HEK293 (cell line): ENCODE measurements around the gene REEP5.

Source experiments
- CTCF ChIA-PET: fragments of 350-600 bp; formaldehyde crosslinking; extraction: SDS; loops from one replicate; lab custom pipeline; 2021; ENCODE audit warnings: antibody characterized with exemption; lab: Yijun Ruan, JAX
- POLR2A ChIA-PET: fragments of 300-600 bp; formaldehyde crosslinking; extraction: SDS; loops from one replicate; lab custom pipeline; 2020; ENCODE audit warnings: antibody characterized with exemption, inconsistent platforms; lab: Yijun Ruan, JAX
- H3K27ac ChIP-seq: fragments of 200-500 bp; sonication (Bioruptor generic); 2 replicates; pipeline ENCODE4 v1.5.1; 2014; ENCODE audit warnings: low read depth, low read length, control low read depth, inconsistent platforms; ENCODE audit errors: extremely low read depth
- H3K36me3 ChIP-seq, 2 experiments: fragments of 200-500 bp in 1 of 2; sonication (Bioruptor generic) in 1 of 2; 1 replicate in 1 of 2; 2 replicates in 1 of 2; pipeline ENCODE4 v1.5.1; 2014 to 2017; ENCODE audit warnings: inconsistent platforms in 2 of 2, low read length in 2 of 2; ENCODE audit not compliant: control insufficient read depth in 2 of 2, insufficient read depth in 1 of 2
- H3K4me1 ChIP-seq: fragments of 200-500 bp; sonication (Bioruptor generic); 2 replicates; pipeline ENCODE4 v1.5.1; 2014; ENCODE audit warnings: mild to moderate bottlenecking, low read length, inconsistent platforms; ENCODE audit not compliant: control insufficient read depth, insufficient read depth
- H3K4me3 ChIP-seq: 2 replicates; pipeline ENCODE4 v1.5.1; 2011; ENCODE audit warnings: low read depth, mild to moderate bottlenecking, control low read depth, low read length, moderate library complexity
- H3K9me3 ChIP-seq: fragments of 200-500 bp; sonication (Bioruptor generic); 2 replicates; pipeline ENCODE4 v1.5.1; 2014; ENCODE audit warnings: low read depth, low read length, inconsistent platforms; ENCODE audit not compliant: control insufficient read depth, insufficient read depth
- EGR2 ChIP-seq: fragments of 450-650 bp; formaldehyde crosslinking; IDR thresholded peaks from 2 replicates; pipeline ENCODE4 v1.5.1; 2016; ENCODE audit warnings: low read depth, missing biosample characterization, missing genetic modification characterization
- PATZ1 ChIP-seq: fragments of 450-650 bp; formaldehyde crosslinking; IDR thresholded peaks from 2 replicates; pipeline ENCODE4 v1.5.1; 2016; ENCODE audit warnings: missing biosample characterization, missing genetic modification characterization
- REST ChIP-seq: fragments of 450-650 bp; formaldehyde crosslinking; IDR thresholded peaks from 2 replicates; pipeline ENCODE4 v1.5.1; 2016; ENCODE audit warnings: missing biosample characterization, missing genetic modification characterization
- SETDB1 ChIP-seq: IDR thresholded peaks from one replicate; pipeline ENCODE4 v1.6.1; 2017; ENCODE audit warnings: mild to moderate bottlenecking, low read length, moderate library complexity, mixed read lengths; ENCODE audit not compliant: insufficient read length
- SP2 ChIP-seq: fragments of 450-650 bp; formaldehyde crosslinking; IDR thresholded peaks from 2 replicates; pipeline ENCODE4 v1.5.1; 2016; ENCODE audit warnings: missing biosample characterization, missing genetic modification characterization
- TRIM28 ChIP-seq: IDR thresholded peaks from 2 replicates; pipeline ENCODE4 v1.6.1; 2011; ENCODE audit warnings: low read length, control low read depth, borderline replicate concordance
- ZBTB17 ChIP-seq: fragments of 450-650 bp; formaldehyde crosslinking; IDR thresholded peaks from 2 replicates; pipeline ENCODE4 v1.5.1; 2016; ENCODE audit warnings: missing biosample characterization, missing genetic modification characterization
- ZBTB6 ChIP-seq: fragments of 450-650 bp; formaldehyde crosslinking; IDR thresholded peaks from 2 replicates; pipeline ENCODE4 v1.5.1; 2017; ENCODE audit warnings: missing biosample characterization, missing genetic modification characterization
- ZNF133 ChIP-seq: fragments of 450-650 bp; formaldehyde crosslinking; IDR thresholded peaks from 2 replicates; pipeline ENCODE4 v1.5.1; 2016; ENCODE audit warnings: missing biosample characterization, missing genetic modification characterization
- ZNF138 ChIP-seq: fragments of 450-650 bp; formaldehyde crosslinking; IDR thresholded peaks from 2 replicates; pipeline ENCODE4 v1.5.1; 2016; ENCODE audit warnings: missing biosample characterization, missing genetic modification characterization, borderline replicate concordance
- ZNF221 ChIP-seq: fragments of 450-650 bp; formaldehyde crosslinking; IDR thresholded peaks from 2 replicates; pipeline ENCODE4 v1.5.1; 2017; ENCODE audit warnings: missing biosample characterization, missing genetic modification characterization, borderline replicate concordance
- ZNF335 ChIP-seq: fragments of 450-650 bp; formaldehyde crosslinking; conservative IDR thresholded peaks from 2 replicates; pipeline ENCODE4 v1.5.1; 2016; ENCODE audit warnings: missing biosample characterization, missing genetic modification characterization
- ZNF37A ChIP-seq: fragments of 450-650 bp; IDR thresholded peaks from 2 replicates; pipeline ENCODE4 v1.5.1; 2018; ENCODE audit warnings: missing biosample characterization, missing genetic modification characterization
- ZNF391 ChIP-seq: fragments of 450-650 bp; formaldehyde crosslinking; IDR thresholded peaks from 2 replicates; pipeline ENCODE4 v1.5.1; 2016; ENCODE audit warnings: low read depth, missing biosample characterization, missing genetic modification characterization, borderline replicate concordance
- ZNF394 ChIP-seq: fragments of 450-650 bp; formaldehyde crosslinking; IDR thresholded peaks from 2 replicates; pipeline ENCODE4 v1.5.1; 2016; ENCODE audit warnings: missing biosample characterization, missing genetic modification characterization, mild to moderate bottlenecking, moderate library complexity, borderline replicate concordance
- ZNF48 ChIP-seq: fragments of 450-650 bp; formaldehyde crosslinking; IDR thresholded peaks from 2 replicates; pipeline ENCODE4 v1.5.1; 2016; ENCODE audit warnings: missing biosample characterization, missing genetic modification characterization
- ZNF501 ChIP-seq: fragments of 450-650 bp; formaldehyde crosslinking; IDR thresholded peaks from 2 replicates; pipeline ENCODE4 v1.5.1; 2016; ENCODE audit warnings: missing biosample characterization, missing genetic modification characterization
- ZNF521 ChIP-seq: fragments of 450-650 bp; formaldehyde crosslinking; IDR thresholded peaks from 2 replicates; pipeline ENCODE4 v1.5.1; 2017; ENCODE audit warnings: missing biosample characterization, mild to moderate bottlenecking, missing genetic modification characterization
- ZNF580 ChIP-seq: fragments of 450-650 bp; formaldehyde crosslinking; IDR thresholded peaks from 2 replicates; pipeline ENCODE4 v1.5.1; 2016; ENCODE audit warnings: missing biosample characterization, missing genetic modification characterization
- ZXDB ChIP-seq: fragments of 450-650 bp; formaldehyde crosslinking; IDR thresholded peaks from 2 replicates; pipeline ENCODE4 v1.5.1; 2016; ENCODE audit warnings: missing biosample characterization, missing genetic modification characterization

The REEP5 gene

GRCh38 chr5:112863549-112863948 lies 58.5 kb downstream of the REEP5 start (continued):
- no peak for TF ChIP-seq ZNF580 (tag by site-specific recombination)
- TF ChIP-seq ZBTB6 (tag by site-specific recombination): peak; percentile 87
- no peak; the same call in 1 of the 2 replicates for TF ChIP-seq ZBTB17 (tag by site-specific recombination)
- TF ChIP-seq ZXDB (tag by site-specific recombination): 0 out of 2 replicates have a peak, but pooled peaks have one; percentile 24
- no peak for TF ChIP-seq ZNF221
- no peak for TF ChIP-seq SETDB1

DNA sequence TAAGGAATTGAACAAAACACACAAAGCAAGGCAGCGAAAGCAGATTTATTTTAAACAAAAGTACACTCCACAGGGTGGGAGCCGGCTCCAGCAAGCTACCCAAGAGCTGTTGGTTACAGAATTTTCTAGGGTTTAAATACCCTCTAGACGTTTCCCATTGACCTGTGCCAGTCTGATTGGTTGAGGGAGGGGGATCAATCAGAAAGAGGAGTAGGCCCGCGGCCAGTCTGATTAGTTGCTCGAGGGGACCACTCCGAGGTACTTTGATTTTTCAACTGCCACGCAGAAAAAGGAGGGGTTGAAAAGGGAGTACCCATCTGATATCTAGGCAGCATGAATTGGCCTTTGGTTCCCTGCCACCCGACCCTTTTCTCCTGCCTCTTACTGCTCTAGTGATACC lies 59.9 kb downstream of the REEP5 start:
- ChIA-PET POLR2A (no interaction called here), CTCF (interaction anchor here (0.5 kb wide), 1 partner anchor 647 kb away, joined by 3 read pairs; no protein-coding TSS in a partner anchor)
- no peaks in the 10 kb centered on the region for H3K9me3 ChIP-seq

DNA sequence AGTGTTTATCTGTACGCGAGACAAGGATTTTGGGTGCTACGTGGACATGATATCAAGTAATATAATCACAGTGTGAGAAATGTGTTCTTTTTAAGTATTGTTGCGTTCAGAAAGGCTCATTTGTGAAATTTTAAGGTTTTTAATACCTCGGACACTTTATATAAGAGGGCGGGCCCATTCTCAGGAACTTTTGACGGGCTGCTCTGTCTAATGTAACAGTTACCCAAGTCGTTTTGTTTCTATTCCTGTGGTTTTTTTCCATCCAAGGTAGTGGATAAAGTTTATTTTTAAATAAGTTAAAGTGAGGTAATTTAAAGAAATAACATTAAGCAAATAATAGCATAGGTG lies 60.4 kb downstream of the REEP5 start:
- Histone ChIP-seq H3K27ac (peak overlapping the region; percentile 81), H3K4me3 (peak overlapping the region; percentile 63), H3K4me1 (peaks cover 14% of the 10 kb centered on the region), H3K36me3 (peaks cover 32 to 41% of the 10 kb centered on the region in 2 experiments), H3K9me3 (no peaks in the 10 kb centered on the region)
- ChIA-PET CTCF (interaction anchor here (0.5 to 0.6 kb wide), 2 partner anchors 60 to 647 kb away, joined by 3 read pairs; partner anchors contain the start of gene REEP5), POLR2A (interaction anchor here (0.7 to 2.0 kb wide), 5 partner anchors 17 to 89 kb away, joined by 3 to 5 read pairs (median 3); partner anchors contain the start of gene REEP5)
- peak; percentile 27; the same call in 1 of the 2 replicates for TF ChIP-seq ZNF335 (tag by site-specific recombination)
- TF ChIP-seq TRIM28: no peak
- TF ChIP-seq REST (tag by site-specific recombination): 0 out of 2 replicates have a peak, but pooled peaks have one; percentile 4

More for the DNA sequence above, 59.9 kb downstream of the REEP5 start:
- Histone ChIP-seq H3K4me3 (peak overlapping the region; percentile 63), H3K4me1 (peaks cover 14% of the 10 kb centered on the region), H3K27ac (no peak overlapping the region; the same call in 1 of the 2 replicates), H3K36me3 (peaks cover 32 to 46% of the 10 kb centered on the region in 2 experiments)
- TF ChIP-seq ZNF48 (tag by site-specific recombination) (no peak), SP2 (peak; percentile 39)

DNA sequence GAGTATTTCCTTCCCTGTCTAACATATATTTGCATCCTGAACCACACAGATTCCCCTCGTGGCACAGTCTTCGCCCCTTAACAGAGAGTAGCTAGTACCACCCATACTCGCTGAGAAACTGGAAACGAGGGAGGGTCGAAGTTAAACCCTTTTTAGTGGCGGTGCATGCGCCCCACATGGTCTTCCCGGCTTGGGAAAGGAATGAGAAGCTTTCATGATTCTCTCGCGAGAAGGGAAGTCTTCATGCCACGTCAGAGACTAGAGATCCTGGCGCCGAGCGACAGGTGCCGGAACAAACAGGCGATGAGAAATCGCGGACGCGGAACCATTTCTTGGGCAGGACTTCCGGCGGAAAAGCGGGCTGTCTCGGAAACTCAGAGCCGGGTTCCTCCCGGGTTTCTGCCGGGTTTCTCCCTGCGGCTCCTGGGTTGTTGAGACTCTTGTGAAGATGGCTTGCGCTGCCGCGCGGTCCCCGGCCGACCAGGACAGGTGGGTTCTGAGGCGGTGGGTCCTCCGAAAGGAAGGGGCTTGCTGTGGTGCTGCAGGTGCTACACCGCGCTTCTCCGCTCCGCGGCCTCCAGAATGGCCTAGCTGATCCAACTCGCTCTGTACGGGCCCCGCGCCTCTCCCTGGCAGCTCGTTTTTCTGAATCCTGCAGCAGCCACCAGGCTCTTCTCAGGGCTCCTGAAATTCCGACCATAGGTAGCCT lies 60.9 kb downstream of the REEP5 start, which contains the start of gene SRP19:
Gene SRP19 (plus strand): TSS at position 359 of the 709 bp plus-strand sequence. CDS start 90 bp downstream, at position 449.
- Histone ChIP-seq H3K27ac (peak within 1 kb of the TSS; percentile 81), H3K9me3 (no peaks in the 10 kb centered on the region), H3K36me3 (peaks cover 26 to 36% of the 10 kb centered on the region in 2 experiments), H3K4me1 (peaks cover 14% of the 10 kb centered on the region), H3K4me3 (peak within 1 kb of the TSS; percentile 63)
- POLR2A ChIA-PET: interaction anchor here (0.6 to 2.0 kb wide), 10 partner anchors 13 to 121 kb away, joined by 3 to 7 read pairs (median 3); partner anchors contain the start of genes DCP2 and REEP5
- CTCF ChIA-PET: interaction anchor here (0.6 to 0.7 kb wide), 4 partner anchors 8 to 61 kb away, joined by 3 to 5 read pairs (median 4); partner anchors contain the start of gene REEP5
- no peak for TF ChIP-seq ZNF133
- TF ChIP-seq PATZ1 (tag by site-specific recombination): no peak
- peak; percentile 77; the same call in 1 of the 2 replicates for TF ChIP-seq ZNF394 (tag by site-specific recombination)
- TF ChIP-seq ZNF521 (tag by site-specific recombination): no peak
- TF ChIP-seq ZNF138 (tag by site-specific recombination): no peak
- TF ChIP-seq EGR2 (tag by site-specific recombination): no peak
- no peak; the same call in 1 of the 2 replicates for TF ChIP-seq ZNF391
- peak; percentile 24 for TF ChIP-seq SETDB1
- peak; percentile 82; the same call in 1 of the 2 replicates for TF ChIP-seq ZNF501 (tag by site-specific recombination)
- no peak for TF ChIP-seq ZNF37A (tag by site-specific recombination)
